ENCODE results near the gene OPRL1. TPM values are rescaled to one million over a fixed set of nuclear protein-coding genes. Genes with fewer than 3 reads are reported as not detected.
A peak's percentile ranks its signal among the peaks of the same experiment; 100 is the strongest.

The OPRL1 gene
- total RNA-seq, 2 experiments from 2014 or later: 0.61 to 0.63 TPM

DNA sequence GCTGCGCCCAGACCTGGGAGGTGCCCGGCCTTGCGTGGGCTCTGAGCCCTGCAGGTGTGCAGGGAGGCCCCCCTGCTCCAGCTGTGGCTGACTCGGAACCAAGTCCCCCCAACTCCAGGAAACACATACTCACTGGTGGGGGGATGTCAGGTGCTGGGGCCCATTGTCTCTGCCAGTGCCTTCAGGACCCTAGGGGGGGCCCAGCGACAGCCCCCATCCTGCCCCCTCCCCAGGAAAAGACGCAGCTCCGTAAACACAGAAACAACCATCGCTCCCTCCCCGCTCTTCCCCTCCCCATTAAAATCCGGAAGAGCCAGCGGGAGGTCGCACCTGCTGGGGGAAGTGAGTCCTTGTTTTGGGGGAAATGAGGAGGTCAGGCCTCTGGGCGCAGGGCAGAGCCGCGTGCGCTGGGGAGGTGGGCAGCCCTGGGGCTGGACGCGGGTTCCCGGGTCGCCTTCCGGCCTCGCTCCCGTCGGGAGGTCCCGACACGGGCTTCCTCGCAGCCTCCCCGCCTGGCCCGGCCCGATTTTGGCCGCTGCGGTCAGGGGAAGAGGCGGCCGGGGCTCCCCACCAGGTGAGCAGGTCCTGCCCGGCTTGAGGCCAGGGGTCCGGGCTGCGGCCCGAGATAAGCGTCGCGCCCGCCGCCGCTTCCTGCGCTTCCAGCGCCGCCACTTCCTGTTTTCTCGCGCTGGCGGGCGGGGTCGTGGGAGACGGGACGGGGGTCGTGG lies 37.7 kb upstream of the OPRL1 start:
- Mint-ChIP-seq H3K36me3 (ENCODE audit: low read depth) (no peaks in the 10 kb centered on the region), H3K4me3 (peak overlapping the region; percentile 73), H3K4me1 (ENCODE audit: low read depth) (peaks cover 28% of the 10 kb centered on the region), H3K9me3 (no peaks in the 10 kb centered on the region), H3K27ac (peak overlapping the region; percentile 68), H3K27me3 (peaks cover 18% of the 10 kb centered on the region)
- ChIA-PET POLR2A (interaction anchor here (0.5 kb wide), 1 partner anchor 62 kb away, joined by 3 read pairs; no protein-coding TSS in a partner anchor), CTCF (interaction anchor here (1.7 to 2.1 kb wide), 2 partner anchors 15 to 78 kb away, joined by 5 to 13 read pairs; no protein-coding TSS in a partner anchor)
- intact Hi-C loops (cut with micrococcal nuclease): no loop called here
- DNase-seq (no peak), ATAC-seq (no peak)
- TF ChIP-seq, protein P1, sequence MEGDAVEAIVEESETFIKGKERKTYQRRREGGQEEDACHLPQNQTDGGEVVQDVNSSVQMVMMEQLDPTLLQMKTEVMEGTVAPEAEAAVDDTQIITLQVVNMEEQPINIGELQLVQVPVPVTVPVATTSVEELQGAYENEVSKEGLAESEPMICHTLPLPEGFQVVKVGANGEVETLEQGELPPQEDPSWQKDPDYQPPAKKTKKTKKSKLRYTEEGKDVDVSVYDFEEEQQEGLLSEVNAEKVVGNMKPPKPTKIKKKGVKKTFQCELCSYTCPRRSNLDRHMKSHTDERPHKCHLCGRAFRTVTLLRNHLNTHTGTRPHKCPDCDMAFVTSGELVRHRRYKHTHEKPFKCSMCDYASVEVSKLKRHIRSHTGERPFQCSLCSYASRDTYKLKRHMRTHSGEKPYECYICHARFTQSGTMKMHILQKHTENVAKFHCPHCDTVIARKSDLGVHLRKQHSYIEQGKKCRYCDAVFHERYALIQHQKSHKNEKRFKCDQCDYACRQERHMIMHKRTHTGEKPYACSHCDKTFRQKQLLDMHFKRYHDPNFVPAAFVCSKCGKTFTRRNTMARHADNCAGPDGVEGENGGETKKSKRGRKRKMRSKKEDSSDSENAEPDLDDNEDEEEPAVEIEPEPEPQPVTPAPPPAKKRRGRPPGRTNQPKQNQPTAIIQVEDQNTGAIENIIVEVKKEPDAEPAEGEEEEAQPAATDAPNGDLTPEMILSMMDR (IDR thresholded peaks at IDR 0.05): no peak

DNA sequence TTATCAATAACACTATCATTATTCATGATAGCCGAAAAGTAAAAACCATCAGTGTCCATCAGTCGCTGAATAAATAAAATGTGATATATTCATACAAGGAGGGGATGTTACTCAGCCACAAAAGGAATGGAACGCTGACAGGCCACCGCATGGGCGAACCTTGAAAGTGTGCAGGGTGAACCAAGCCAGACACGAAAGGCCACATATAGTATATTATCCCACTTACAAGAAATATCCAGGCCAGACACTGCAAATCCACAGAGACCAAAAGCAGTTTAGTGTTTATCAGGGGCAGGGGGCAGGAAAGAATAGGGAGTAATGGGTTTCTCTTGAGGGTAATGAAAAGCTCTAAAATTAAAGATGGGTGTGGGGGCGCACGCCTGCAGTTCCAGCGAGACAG lies 36.1 kb upstream of the OPRL1 start:
- peaks cover 24% of the 10 kb centered on the region for H3K27me3 Mint-ChIP-seq
- DNase-seq (no peak), ATAC-seq (no peak)
- ChIA-PET CTCF (interaction anchor here (0.8 to 1.5 kb wide), 3 partner anchors 10 to 26 kb away, joined by 3 to 5 read pairs (median 3); no protein-coding TSS in a partner anchor), POLR2A (interaction anchor here (1.0 to 1.4 kb wide), 2 partner anchors 17 to 30 kb away, joined by 3 to 4 read pairs; no protein-coding TSS in a partner anchor)
- no peak overlapping the region for H3K27ac Mint-ChIP-seq
- H3K36me3 Mint-ChIP-seq (ENCODE audit: low read depth): no peaks in the 10 kb centered on the region
- intact Hi-C loops (cut with micrococcal nuclease): no loop called here
- H3K4me1 Mint-ChIP-seq (ENCODE audit: low read depth): peaks cover 27% of the 10 kb centered on the region
- no peaks in the 10 kb centered on the region for H3K9me3 Mint-ChIP-seq
- H3K4me3 Mint-ChIP-seq: peak overlapping the region; percentile 53
- TF ChIP-seq, protein P1 (IDR thresholded peaks at IDR 0.05): no peak

DNA sequence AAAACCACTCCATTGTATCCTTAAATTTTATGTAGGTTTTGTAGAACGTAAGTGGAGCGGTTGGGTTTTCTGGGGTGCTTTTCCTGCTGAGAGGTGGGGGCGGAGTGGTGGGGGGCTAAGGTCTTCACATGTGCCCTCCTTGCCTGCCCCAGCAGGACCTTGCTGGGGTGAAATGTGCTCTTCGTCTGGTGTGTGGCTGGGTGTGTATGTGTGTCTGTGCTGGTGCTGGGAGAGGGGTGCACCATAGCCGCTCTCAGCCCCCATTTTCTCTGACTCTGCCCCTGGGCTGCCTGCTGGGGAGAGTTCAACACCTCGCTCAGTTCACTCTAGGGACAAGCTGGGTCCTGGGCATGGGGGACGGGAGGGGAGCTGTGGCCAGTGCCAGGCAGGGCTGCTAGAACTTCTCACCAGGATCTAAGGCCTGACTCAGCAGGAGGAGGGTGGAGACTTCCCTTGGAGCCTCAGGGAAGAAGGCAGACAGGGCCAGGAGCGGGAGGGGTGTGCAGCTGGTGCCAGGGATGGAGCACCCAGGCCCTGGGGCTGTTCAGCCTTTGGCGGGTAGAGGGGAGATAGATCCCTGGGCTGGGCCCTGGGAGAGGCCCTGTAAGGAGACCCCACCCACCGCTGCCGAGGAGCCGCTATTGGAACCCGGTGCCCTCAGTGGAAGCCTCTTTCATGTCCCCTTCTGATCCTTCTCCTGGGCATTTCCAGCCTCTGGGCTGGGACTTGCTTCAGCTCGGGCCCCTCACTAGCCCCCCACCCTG lies 35.2 kb upstream of the OPRL1 start:
- intact Hi-C loops (cut with micrococcal nuclease): no loop called here
- H3K4me3 Mint-ChIP-seq: no peak overlapping the region
- no peak for ATAC-seq
- DNase-seq: no peak
- no peak overlapping the region for H3K27ac Mint-ChIP-seq
- no peaks in the 10 kb centered on the region for H3K36me3 Mint-ChIP-seq (ENCODE audit: low read depth)
- TF ChIP-seq, protein P1 (IDR thresholded peaks at IDR 0.05): no peak
- ChIA-PET CTCF (interaction anchor here (0.8 to 1.5 kb wide), 2 partner anchors 11 to 13 kb away, joined by 3 to 5 read pairs; no protein-coding TSS in a partner anchor), POLR2A (interaction anchor here (0.8 to 1.1 kb wide), 3 partner anchors 12 to 31 kb away, joined by 3 read pairs; no protein-coding TSS in a partner anchor)
- no peaks in the 10 kb centered on the region for H3K9me3 Mint-ChIP-seq
- H3K4me1 Mint-ChIP-seq (ENCODE audit: low read depth): peaks cover 21% of the 10 kb centered on the region
- H3K27me3 Mint-ChIP-seq: peaks cover 26% of the 10 kb centered on the region

DNA sequence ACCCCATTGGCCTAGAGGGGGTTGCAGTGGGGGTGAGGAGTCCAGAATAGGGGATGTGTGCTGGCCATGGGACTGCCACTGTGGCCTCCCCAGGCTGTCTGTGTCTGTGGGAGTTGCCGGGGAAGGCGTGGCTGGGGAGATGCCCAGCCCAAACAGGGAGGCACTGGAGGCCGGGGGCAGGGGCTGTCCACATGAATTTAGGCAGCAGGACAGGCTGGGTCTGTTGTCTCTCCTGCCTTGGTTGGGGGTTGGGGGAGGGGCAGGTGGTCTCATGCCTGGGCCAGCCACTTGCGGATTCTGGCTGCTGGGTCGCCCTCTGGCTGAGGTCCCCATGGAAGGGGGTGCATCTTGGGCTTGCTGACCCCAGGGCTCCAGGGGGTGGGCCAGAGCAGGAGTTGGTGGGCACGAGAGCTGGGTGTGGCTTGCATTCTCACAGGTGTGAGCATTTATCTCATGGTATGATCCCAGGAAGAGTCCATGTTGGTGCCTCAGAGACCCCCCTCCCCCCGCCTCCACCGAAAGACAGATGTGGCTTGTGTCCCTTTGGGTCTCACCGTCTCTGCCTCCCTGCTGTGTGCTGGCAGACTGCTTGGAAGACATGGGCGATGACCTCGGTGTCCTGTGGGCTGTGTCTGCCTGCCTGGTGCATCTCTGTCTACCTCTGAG lies 34.4 kb upstream of the OPRL1 start:
- Mint-ChIP-seq H3K9me3 (no peaks in the 10 kb centered on the region), H3K36me3 (ENCODE audit: low read depth) (no peaks in the 10 kb centered on the region), H3K4me1 (ENCODE audit: low read depth) (peaks cover 16% of the 10 kb centered on the region), H3K27ac (no peak overlapping the region), H3K4me3 (no peak overlapping the region), H3K27me3 (peaks cover 31% of the 10 kb centered on the region)
- CTCF ChIA-PET: no interaction called here
- no peak for ATAC-seq
- no peak for DNase-seq
- intact Hi-C loops (cut with micrococcal nuclease): no loop called here
- TF ChIP-seq, protein P1 (IDR thresholded peaks at IDR 0.05): no peak
- POLR2A ChIA-PET: interaction anchor here (0.8 to 2.0 kb wide), 3 partner anchors 7 to 13 kb away, joined by 3 to 7 read pairs (median 3); no protein-coding TSS in a partner anchor
